Stimulated activated CD8-positive, alpha-beta memory T cell treated with anti-CD3 and anti-CD28 coated beads, Interleukin-12 subunit alpha, Interleukin-12 subunit beta, amount 100 ng/mL, for 1 hour (primary cell): Measurements from ENCODE around the gene RFX1.

Source experiments
- DNase-seq: peaks from one replicate; pipeline ENCODE4 v3.0.0-alpha.2; 2020; ENCODE audit warnings: low read depth

The RFX1 gene

GRCh38 chr19:13995878-13996765 is 10.0 kb downstream of the RFX1 start:
- DNase-seq = no peak

DNA sequence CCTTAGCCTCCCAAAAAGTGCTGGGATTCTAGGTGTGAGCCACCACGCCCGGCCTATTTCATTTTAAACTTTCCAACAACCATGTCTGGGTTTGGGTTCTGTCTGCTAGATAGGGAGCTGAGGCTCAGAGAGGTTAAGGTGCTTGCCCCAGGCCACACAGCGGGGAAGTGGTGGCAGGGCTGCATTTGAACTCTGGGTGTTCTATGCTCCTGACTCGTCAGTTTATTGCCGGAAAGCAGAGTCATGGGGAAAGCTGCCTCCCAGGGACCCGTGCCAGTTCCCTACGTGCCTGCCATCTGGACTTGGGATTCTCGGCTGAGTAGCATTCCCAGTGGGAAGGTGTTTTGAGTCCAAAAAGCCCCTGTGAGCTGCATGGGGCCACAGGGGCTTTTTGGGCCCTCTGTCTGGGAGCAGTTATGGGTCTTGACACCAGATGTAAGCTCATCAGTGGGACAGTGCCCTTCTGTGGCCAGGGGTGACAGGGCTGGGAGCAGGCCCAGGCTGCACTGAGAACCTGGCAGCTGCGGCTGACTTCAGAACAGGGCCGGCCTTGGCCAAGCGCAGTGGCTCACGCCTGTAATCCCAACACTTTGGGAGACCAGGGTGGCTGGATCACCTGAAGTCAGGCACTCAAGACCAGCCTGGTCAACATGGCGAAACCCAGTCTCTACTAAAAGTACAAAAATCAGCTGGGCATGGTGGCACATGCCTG is 10.9 kb downstream of the RFX1 start:
- DNase-seq = no peak

DNA sequence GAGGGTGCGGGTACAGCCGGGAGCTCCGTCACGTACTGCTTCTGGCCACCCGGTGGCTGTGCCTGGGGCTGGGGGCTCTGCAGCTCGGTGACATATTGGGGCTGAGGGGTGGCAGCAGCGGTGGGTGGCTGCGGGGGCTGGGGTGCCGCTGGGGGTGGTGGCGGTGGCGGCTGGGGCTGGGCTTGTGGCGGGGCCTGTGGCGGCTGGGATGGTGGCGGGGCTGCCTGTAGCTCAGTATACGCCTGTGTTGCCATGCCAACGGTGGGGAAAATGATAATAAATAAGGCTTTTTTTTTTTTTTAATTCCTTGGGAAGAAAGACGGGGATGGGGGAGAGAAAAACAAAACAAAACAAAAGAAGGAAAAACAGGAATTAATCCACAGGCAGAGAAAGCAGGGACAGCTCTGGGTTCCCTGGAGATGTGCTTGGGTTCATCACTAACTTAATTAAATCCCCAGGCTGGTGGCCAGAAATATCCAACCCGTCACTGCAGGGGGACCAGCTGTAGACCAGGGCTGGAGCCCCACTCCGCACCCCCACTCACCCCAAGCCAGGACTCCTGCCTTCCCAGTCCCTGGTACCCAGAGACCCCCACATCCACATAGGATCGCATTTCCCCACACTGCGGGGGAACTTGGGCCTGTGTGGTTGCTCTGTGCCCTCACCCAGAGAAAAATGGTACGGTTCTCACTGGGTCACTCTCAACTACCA is 12.4 kb downstream of the RFX1 start:
- no peak for DNase-seq

- no peak for DNase-seq
These were observed 14.1 kb downstream of the RFX1 start for GRCh38 chr19:13992025-13992424.

DNA sequence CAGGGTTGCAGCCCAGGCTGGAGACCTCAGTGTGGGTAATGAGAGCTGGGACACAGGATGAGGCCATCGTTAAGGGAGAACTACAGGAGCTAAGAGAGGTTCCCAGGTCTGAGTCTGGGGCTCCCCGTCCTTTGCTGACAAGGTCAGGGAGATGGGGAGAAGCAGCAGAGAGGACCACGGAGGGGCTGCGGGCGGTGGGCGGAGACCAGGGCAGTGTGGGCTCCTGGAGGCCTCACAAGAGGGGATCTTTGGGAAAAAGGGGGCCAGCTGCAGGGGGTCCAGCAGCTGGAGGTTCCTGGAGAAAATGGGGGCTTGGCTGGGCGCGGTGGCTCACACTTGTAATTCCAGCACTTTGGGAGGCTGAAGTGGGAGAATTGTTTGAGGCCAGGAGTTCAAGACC is 16.0 kb downstream of the RFX1 start:
- DNase-seq = no peak

DNA sequence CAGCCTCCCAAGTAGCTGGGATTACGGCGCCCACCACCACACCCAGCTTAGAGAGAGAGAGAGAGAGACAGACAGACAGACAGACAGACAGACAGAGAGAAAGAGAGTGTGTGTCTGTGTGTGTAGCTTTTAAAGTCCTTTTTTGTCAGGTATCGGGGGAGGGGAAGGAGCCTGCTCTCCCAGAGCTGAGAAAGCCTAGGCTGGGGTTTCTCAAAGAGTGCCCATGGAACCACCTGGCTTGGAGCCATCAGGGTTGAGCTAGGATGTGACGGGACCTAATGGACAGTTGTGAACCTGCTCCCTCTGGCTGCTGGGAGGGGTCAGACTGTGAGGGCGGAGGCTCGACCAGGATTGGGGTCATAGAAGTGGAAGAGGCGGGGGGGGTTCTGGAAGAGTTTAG is 16.6 kb downstream of the RFX1 start:
- DNase-seq = no peak

- DNase-seq = no peak
These were observed 18.8 kb downstream of the RFX1 start for GRCh38 chr19:13987101-13987890.

- DNase-seq = peak; percentile 99
These were observed 19.7 kb downstream of the RFX1 start for GRCh38 chr19:13986348-13986904.

DNA sequence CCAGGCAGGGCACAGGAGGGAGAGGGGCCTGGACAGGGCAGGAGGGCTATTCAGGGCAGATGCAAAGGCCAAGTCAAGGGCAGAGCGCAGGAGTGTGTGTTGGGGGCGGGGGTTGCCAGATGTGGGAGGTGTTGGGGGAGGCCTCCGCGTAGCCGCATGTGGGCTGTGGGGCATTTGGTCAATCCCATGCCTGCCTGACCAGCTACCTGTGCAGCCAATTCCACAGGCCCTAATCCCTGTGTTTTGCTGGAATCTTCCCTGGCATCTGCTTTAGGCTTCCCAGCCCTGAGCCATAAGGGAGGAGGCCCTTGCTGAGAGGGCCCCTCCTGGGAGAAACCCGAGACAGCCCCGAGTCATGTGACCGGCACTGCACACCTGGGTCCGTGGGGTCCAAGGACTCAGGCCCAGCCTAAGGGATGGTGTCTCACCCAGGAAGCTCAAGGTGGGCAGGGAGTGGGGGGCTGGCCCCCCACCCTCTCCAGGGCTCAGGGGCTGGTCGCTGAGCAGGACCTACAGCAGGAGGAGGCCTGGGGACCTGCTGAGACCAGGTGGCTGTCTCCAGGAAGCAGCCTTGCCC is 20.3 kb downstream of the RFX1 start:
- no peak for DNase-seq

- no peak for DNase-seq
These were observed 21.0 kb downstream of the RFX1 start for GRCh38 chr19:13984875-13985741.

GRCh38 chr19:13984186-13984585 is 21.9 kb downstream of the RFX1 start:
- DNase-seq = no peak

GRCh38 chr19:13983213-13983889 is 22.8 kb downstream of the RFX1 start:
- no peak for DNase-seq

DNA sequence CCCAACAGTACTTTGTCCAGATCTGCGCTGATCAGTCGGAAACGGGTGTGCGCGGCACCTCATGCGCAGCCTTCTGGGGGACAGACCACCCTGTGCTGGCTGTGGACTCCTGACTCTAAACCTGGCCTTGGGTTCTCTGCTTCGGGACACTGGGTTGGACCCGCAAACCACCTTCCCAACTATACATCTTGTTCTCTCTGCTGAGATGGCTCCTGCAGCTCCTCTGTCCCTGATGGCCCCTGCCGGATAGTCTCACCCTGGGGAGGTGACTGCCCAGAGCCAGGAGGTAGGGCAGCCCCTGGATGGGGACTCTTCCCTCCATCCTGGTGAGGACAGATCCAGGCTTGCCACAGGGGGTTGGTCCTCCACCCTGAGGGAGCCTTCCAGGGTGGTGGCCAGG is 23.3 kb downstream of the RFX1 start:
- no peak for DNase-seq

DNA sequence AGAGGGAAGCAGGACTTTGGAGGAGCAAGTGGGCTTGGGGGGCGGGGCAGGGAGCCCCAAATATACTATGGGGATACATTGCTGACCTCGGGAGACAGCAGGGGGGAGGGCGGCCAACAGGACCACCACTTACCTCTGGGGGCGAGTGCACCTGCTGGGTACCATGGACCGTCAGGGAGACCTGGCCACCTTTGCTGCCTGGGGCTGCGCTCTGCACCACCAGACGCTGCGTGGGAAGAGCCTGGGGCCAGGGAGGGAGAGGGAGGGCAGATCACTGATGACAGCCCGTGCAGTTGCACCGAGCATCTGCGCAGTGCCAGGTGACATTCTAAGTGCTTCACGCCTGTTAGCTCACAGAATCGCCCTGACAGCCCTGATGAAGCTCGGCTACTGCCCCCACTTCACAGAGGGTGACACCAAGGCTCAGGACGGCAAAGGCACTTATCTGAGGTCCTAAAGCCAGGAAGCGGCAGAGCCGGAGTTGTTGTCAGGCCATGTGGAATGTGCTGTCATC is 24.1 kb downstream of the RFX1 start:
- no peak for DNase-seq

- DNase-seq = no peak
These were observed 24.7 kb downstream of the RFX1 start for GRCh38 chr19:13981467-13981866.

DNA sequence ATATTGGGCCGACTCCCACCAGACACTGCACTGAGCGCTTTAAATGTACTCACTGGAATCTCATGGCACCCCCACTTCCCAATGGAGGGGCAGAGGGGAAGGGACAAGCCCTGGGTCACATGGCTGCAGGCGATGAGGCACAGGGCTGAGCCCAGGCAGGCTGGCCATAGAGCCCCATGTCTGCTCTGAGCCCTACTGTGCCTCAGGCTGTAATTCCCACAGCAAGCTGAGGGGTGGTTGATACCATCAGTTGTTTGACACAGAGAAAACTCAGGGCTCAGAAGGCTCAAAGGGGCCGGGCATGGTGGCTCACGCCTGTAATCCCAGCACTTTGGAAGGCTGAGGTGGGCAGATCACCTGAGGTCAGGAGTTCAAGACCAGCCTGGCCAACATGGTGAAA is 25.1 kb downstream of the RFX1 start:
- DNase-seq = no peak

DNA sequence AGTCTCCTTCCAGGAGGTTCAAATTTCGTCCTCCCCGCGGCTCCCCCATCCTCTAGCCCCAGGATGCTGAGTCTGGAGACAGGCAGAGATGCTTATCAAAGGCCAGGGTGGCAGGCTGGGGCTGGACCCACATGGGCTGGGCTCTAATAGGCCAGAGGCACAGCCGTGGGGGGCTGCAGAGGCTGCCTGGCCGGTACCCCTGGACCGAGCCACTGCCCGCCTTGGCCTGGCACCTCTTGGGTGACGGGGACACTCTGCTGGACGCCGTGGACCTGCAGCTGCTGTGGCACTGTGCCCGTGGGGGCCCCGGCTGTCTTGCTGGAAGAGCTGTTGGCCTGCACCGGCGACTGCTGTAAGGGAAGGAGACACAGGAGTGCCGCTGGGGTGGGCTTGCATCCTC is 25.8 kb downstream of the RFX1 start:
- no peak for DNase-seq

DNA sequence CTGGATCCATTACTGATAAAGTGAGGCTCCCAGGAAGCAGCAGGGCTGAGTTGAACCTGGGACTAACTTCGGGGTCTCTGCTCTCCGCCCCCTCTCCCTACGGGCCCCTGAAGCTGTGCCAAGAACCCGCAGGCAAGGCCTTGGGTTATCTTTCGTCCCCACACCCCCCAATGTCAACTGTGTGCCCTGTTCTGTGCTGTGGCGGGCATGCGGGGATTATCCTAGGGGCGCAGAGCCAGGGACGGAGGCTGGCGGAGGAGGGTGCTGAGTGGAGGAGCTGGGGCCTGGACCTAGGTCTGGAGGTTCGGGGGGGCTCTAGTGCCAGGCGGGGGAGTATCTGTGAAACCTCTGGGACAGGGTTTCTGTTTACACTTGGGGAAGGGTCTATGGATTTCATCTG is 26.4 kb downstream of the RFX1 start:
- no peak for DNase-seq

DNA sequence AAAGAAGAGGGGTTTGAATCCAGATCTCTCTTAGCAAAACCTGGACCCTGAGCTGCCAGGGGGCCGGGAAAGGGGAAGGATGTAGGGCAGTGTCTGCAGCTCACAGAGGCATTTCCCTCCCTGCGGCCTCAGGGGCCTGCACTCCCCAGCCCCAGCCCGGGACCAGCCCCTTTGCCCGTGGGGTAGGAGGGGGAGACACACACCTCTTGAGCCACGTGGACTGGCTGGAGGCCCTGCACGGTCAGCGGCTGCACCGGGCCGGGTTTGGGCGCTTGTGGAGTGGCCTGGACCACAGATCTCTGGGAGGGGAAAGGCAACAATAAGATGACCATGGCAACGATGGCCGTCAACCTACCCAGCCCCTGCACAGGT is 26.9 kb downstream of the RFX1 start:
- DNase-seq = no peak
